Right kidney (tissue), 1 donor: ENCODE data around the gene NKX2-3.

Experiments used
- DNase-seq: peaks from one replicate; pipeline ENCODE4 v3.0.0-alpha.2; 2016

The NKX2-3 gene

GRCh38 chr10:99539120-99539519 lies 6.4 kb downstream of the NKX2-3 start:
- no peak for DNase-seq

- no peak for DNase-seq
Observed at GRCh38 chr10:99539820-99540219, 7.1 kb downstream of the NKX2-3 start.

- no peak for DNase-seq
Observed at GRCh38 chr10:99540306-99540656, 7.5 kb downstream of the NKX2-3 start.

GRCh38 chr10:99540657-99541531 lies 8.2 kb downstream of the NKX2-3 start:
- no peak for DNase-seq

- DNase-seq: no peak
Observed at GRCh38 chr10:99544322-99544721, 11.6 kb downstream of the NKX2-3 start.

- DNase-seq: no peak
Observed at GRCh38 chr10:99548041-99548530, 15.3 kb downstream of the NKX2-3 start.

- no peak for DNase-seq
Observed at GRCh38 chr10:99551158-99551557, 18.4 kb downstream of the NKX2-3 start.

- no peak for DNase-seq
Observed at GRCh38 chr10:99551616-99552015, 18.9 kb downstream of the NKX2-3 start.

- DNase-seq: no peak
Observed at GRCh38 chr10:99555371-99555770, 22.6 kb downstream of the NKX2-3 start.

GRCh38 chr10:99555825-99556523 lies 23.2 kb downstream of the NKX2-3 start:
- no peak for DNase-seq

- no peak for DNase-seq
Observed at GRCh38 chr10:99557044-99557443, 24.3 kb downstream of the NKX2-3 start.

- DNase-seq: no peak
Observed at GRCh38 chr10:99558708-99559107, 26.0 kb downstream of the NKX2-3 start.

GRCh38 chr10:99560277-99561126 lies 27.8 kb downstream of the NKX2-3 start:
- DNase-seq: peak; percentile 19

GRCh38 chr10:99562631-99563030 lies 29.9 kb downstream of the NKX2-3 start:
- DNase-seq: no peak

- no peak for DNase-seq
Observed at GRCh38 chr10:99564361-99564760, 31.6 kb downstream of the NKX2-3 start.

GRCh38 chr10:99565166-99565565 lies 32.4 kb downstream of the NKX2-3 start:
- no peak for DNase-seq

- no peak for DNase-seq
Observed at GRCh38 chr10:99569253-99569939, 36.7 kb downstream of the NKX2-3 start.

GRCh38 chr10:99569961-99570360 lies 37.2 kb downstream of the NKX2-3 start:
- no peak for DNase-seq

- DNase-seq: no peak
Observed at GRCh38 chr10:99571816-99572215, 39.1 kb downstream of the NKX2-3 start.

GRCh38 chr10:99573790-99574189 lies 41.0 kb downstream of the NKX2-3 start:
- DNase-seq: no peak

GRCh38 chr10:99579971-99580370 lies 47.2 kb downstream of the NKX2-3 start:
- no peak for DNase-seq

GRCh38 chr10:99582255-99582770 lies 49.6 kb downstream of the NKX2-3 start:
- no peak for DNase-seq
